Measurements from ENCODE around the gene MKKS. TPM values are rescaled to one million over a fixed set of nuclear protein-coding genes. Genes with fewer than 3 reads are reported as not detected.

Gene MKKS
- total and polyA plus RNA-seq, 2 of the 13 experiments (the other 11 are each of a cell fraction or from before 2014, with no cell fraction given): 26.7 to 34.5 TPM

- TF ChIP-seq ZBTB10 (CRISPR knock-in tag; IDR thresholded peaks at IDR 0.05; ENCODE audit: borderline replicate concordance) (no peak), ZNF567 (CRISPR knock-in tag; IDR thresholded peaks at IDR 0.05; ENCODE audit: borderline replicate concordance) (no peak), SETDB1 (CRISPR knock-in tag; IDR thresholded peaks at IDR 0.05; ENCODE audit: borderline replicate concordance) (no peak), ZNF232 (CRISPR knock-in tag; IDR thresholded peaks at IDR 0.05; ENCODE audit: borderline replicate concordance) (peak; percentile 61), POLR2AphosphoS2 (IDR thresholded peaks at IDR 0.05; ENCODE audit: low read depth, low read length) (no peak), PCBP1 (IDR thresholded peaks at IDR 0.05; ENCODE audit: borderline replicate concordance, low read depth, low read length) (no peak), GABPB1 (CRISPR knock-in tag; IDR thresholded peaks at IDR 0.05) (no peak), EP300 (IDR thresholded peaks at IDR 0.05; ENCODE audit: low read depth in 2 of 2, low read length in 2 of 2) (peak in 1 of 2 experiments; percentile 96; a peak in 2 of 4 replicates), EP300 (CRISPR knock-in tag; IDR thresholded peaks at IDR 0.05; ENCODE audit: borderline replicate concordance) (0 out of 2 replicates have a peak, but pooled peaks have one; percentile 17), SOX13 (IDR thresholded peaks at IDR 0.05) (peak; percentile 86), SOX13 (CRISPR knock-in tag; conservative IDR thresholded peaks at IDR 0.05 in 1 of 2, IDR thresholded peaks at IDR 0.05 in 1 of 2) (peak in 1 of 2 experiments; percentile 89; a peak in 2 of 4 replicates), ZBTB40 (IDR thresholded peaks at IDR 0.05) (no peak), ZBTB40 (CRISPR knock-in tag; IDR thresholded peaks at IDR 0.05) (no peak; the same call in 1 of the 2 replicates), ZNF280B (CRISPR knock-in tag; IDR thresholded peaks at IDR 0.05; ENCODE audit: borderline replicate concordance) (no peak)
These were observed 65.9 kb downstream of the MKKS start (continued) for GRCh38 chr20:10367943-10368701.

Measured in HepG2 (cell line).